AG08395 (cell line): ENCODE measurements around the gene LAMA4.
A peak's percentile ranks its signal among the peaks of the same experiment; 100 is the strongest.

ENCODE experiments used
- DNase-seq: peaks from one replicate; pipeline ENCODE4 v3.0.0; 2012; ENCODE audit warnings: mixed read lengths, low spot score

Gene LAMA4

GRCh38 chr6:112253841-112254816 is at the start of gene LAMA4:
TSS of gene LAMA4 (minus strand) at chr6:112254567. CDS start at chr6:112254150, 417 bp downstream.
- DNase-seq = peak; percentile 73

GRCh38 chr6:112302142-112302705 is 47.9 kb upstream of the LAMA4 start:
- DNase-seq = no peak

GRCh38 chr6:112300896-112301295 is 46.5 kb upstream of the LAMA4 start:
- DNase-seq = no peak

- peak; percentile 86 for DNase-seq
Observed at GRCh38 chr6:112298816-112299281, 44.5 kb upstream of the LAMA4 start.

- peak; percentile 88 for DNase-seq
Observed at GRCh38 chr6:112298021-112298745, 43.8 kb upstream of the LAMA4 start.

- DNase-seq = no peak
Observed at GRCh38 chr6:112296694-112297093, 42.3 kb upstream of the LAMA4 start.

GRCh38 chr6:112296122-112296521 is 41.8 kb upstream of the LAMA4 start:
- peak; percentile 76 for DNase-seq

- no peak for DNase-seq
Observed at GRCh38 chr6:112291161-112291762, 36.9 kb upstream of the LAMA4 start.

GRCh38 chr6:112289038-112289566 is 34.7 kb upstream of the LAMA4 start:
- peak; percentile 57 for DNase-seq

GRCh38 chr6:112288475-112288874 is 34.1 kb upstream of the LAMA4 start:
- no peak for DNase-seq

- DNase-seq = no peak
Observed at GRCh38 chr6:112287577-112288225, 33.3 kb upstream of the LAMA4 start.

GRCh38 chr6:112286500-112287144 is 32.3 kb upstream of the LAMA4 start:
- no peak for DNase-seq

GRCh38 chr6:112286010-112286409 is 31.6 kb upstream of the LAMA4 start:
- no peak for DNase-seq

GRCh38 chr6:112284603-112285002 is 30.2 kb upstream of the LAMA4 start:
- DNase-seq = no peak

- DNase-seq = no peak
Observed at GRCh38 chr6:112283621-112284020, 29.3 kb upstream of the LAMA4 start.

GRCh38 chr6:112281821-112282615 is 27.7 kb upstream of the LAMA4 start:
- DNase-seq = peak; percentile 83

GRCh38 chr6:112279031-112279935 is 24.9 kb upstream of the LAMA4 start:
- DNase-seq = no peak

GRCh38 chr6:112275365-112275764 is 21.0 kb upstream of the LAMA4 start:
- DNase-seq = no peak

GRCh38 chr6:112274774-112275173 is 20.4 kb upstream of the LAMA4 start:
- no peak for DNase-seq
